NCI-H1417 (cell line): ENCODE data around the gene GATAD2A.

Experiments
- DNase-seq, 3 experiments: peaks; one replicate each; lab custom pipeline; 2025; lab: John Stamatoyannopoulos, UW

Gene GATAD2A

GRCh38 chr19:19490214-19490968 lies 84.9 kb downstream of the GATAD2A start:
- DNase-seq: peak; percentile 54 to 85 (median 60)

- no peak for DNase-seq
These were observed 86.0 kb downstream of the GATAD2A start for GRCh38 chr19:19491321-19492025.

- no peak for DNase-seq
These were observed 86.6 kb downstream of the GATAD2A start for GRCh38 chr19:19492026-19492610.

DNA sequence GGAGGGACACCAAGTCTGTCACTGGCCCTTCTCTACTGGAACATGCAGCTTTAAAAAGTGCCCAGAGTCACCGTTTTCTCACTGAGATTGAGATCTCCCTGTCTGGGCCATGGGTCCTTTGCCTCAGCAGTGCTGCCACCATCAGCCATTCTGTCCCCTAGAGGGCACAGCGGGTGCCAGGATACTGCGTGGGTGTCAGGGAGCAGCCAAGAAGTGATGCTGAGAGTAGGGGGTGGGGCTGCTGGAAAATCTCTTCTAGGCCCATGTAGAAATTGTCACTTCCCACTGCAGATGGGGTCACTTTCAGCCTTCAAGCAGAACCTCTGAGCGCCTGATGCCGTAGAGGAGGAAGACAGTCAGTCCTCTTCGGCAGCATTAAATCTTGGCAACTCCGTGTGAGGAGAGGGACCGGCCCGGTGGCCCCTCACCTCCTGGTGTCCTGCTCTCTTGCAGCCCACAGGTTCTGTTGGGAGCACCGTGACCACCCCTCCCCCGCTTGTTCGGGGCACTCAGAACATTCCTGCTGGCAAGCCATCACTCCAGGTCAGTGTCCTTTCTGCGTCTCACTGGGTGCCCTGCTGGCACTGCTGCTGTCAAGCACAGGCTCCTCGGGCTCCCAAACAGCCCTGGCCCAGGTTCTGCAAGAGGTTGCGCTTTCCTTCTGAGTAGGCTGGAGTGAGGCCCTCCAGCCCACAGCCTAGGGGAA lies 88.5 kb downstream of the GATAD2A start:
- DNase-seq: no peak

GRCh38 chr19:19495614-19496603 lies 90.4 kb downstream of the GATAD2A start:
- DNase-seq: no peak

DNA sequence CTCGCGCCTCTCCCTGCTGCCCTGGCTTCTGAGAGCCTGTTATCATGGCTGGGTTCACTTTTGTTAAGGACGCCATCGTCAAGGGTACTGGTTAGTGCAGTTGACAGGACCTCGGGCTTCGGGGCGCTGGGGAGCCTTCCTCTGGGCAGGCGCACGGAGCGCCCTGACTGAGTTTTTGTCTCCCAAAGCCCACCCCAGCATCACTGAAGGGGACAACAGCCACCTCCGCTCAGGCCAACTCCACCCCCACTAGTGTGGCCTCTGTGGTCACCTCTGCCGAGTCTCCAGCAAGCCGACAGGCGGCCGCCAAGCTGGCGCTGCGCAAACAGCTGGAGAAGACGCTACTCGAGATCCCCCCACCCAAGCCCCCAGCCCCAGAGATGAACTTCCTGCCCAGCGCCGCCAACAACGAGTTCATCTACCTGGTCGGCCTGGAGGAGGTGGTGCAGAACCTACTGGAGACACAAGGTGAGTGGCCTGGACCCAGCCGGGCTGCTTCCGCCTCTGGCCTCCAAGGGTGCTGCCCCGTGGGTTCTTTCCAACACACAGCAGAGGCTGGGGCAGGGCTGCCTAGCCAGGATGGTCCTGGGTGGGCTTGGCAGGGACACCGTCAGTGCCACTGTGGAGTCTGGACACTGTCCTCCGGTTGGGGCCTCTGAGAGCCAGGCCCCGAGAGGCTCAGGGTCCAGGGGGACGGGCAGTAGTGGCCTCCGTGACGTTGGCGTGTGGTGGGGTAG lies 92.9 kb downstream of the GATAD2A start:
- DNase-seq: no peak

GRCh38 chr19:19499272-19499995 lies 94.0 kb downstream of the GATAD2A start:
- DNase-seq: no peak

DNA sequence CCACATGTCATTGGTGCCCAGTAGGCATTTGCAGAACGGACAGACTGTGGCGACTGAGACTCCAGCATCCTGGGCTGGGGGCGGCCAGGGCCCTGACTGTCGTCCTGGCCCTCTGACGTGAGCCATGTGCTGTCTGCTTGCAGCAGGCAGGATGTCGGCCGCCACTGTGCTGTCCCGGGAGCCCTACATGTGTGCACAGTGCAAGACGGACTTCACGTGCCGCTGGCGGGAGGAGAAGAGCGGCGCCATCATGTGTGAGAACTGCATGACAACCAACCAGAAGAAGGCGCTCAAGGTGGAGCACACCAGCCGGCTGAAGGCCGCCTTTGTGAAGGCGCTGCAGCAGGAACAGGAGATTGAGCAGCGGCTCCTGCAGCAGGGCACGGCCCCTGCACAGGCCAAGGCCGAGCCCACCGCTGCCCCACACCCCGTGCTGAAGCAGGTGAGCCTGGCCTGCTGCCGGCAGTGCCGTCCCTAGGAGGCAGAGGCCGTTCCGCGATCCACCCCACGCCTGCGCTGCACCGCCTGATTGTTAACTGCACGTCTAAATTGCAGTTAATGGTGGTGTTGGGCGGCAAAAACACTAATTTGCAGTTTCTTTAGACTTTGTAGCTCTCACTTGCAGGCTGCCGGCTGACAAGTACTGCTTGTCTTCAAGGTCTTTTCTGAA lies 95.6 kb downstream of the GATAD2A start:
- no peak for DNase-seq

GRCh38 chr19:19501798-19502197 lies 96.3 kb downstream of the GATAD2A start:
- DNase-seq: no peak

- DNase-seq: no peak
These were observed 96.8 kb downstream of the GATAD2A start for GRCh38 chr19:19502281-19502680.

DNA sequence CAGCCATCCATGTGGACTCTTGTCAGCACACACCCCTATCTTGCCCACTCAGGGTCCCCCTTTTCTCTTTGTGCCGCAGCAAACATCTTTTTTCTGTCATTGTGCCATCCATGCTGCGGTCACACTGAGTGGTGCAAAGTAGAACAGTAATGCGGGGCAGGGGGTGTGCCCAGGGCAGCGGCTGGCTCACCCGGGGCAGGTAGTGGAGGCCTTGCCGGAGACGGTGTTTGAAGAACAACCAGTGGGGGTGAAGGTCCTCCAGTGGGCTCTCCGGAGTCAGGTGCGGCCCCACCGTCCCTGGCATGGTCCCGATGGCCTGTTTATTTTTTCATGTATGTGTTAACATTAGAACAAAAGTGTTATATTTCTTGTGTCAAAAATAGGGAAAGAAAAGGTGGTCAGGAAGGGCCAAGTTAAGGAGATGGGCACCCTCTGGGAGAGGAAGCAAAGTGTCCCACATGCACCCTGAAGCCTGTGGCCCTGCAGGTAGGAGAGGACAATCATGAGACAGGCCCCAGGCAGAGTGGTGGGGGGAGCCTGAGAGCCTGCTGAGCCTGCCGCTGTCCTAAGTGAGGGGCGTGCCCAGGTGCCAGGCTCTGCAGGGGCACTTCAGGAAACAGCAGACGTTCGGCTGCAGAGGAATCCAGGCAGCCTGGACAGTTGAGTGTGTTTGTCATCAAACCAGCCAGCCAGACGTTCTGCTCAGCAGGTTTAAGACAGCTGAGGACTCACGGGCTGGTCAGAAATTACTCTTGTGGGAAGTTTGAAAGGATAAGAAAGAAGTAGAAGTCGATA lies 97.5 kb downstream of the GATAD2A start:
- no peak for DNase-seq

- DNase-seq: no peak
These were observed 99.5 kb downstream of the GATAD2A start for GRCh38 chr19:19504754-19505668.

- DNase-seq: no peak
These were observed 100.3 kb downstream of the GATAD2A start for GRCh38 chr19:19505669-19506326.

DNA sequence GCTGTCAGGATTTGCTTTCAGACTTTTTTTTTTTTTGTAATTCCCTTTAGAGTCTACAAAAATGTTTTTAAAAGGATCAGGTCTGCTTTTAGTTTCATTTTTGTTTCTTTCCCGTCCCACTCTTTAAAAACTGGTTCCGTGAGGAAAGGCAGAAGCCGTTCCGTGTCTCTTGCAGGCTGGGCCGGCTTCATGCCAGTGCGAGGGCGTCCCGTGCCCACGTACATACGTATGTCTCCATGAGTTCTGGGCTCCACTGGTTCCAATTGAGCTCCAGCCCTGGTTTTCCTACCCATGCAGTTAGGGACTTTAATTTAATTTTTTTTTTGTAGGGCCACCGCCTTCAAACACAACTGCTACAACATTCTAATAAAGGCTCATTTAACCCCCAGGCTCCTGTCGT lies 101.1 kb downstream of the GATAD2A start:
- no peak for DNase-seq

- no peak for DNase-seq
These were observed 101.9 kb downstream of the GATAD2A start for GRCh38 chr19:19507354-19507753.

- no peak for DNase-seq
These were observed 102.7 kb downstream of the GATAD2A start for GRCh38 chr19:19508217-19508616.

DNA sequence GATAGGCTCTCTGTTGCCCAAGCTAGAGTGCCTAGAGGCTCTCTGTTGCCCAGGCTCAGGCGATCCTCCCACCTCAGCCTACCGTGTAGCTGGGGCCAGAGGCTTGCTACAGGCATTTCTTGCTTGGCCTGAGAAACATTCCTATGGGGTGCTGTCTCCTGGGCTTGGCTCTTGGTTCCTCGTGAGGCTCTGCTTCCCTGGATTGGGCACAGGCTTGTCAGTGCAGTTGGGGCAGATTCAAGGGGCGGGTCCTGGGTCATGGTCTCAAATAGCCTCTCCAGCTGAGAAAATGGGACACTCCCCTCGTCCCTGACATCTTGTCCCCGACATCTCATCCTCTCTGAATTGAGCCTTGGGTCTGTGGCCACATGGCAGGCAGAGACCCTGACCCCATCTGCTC lies 105.0 kb downstream of the GATAD2A start:
- DNase-seq: no peak
